ENCODE data around the gene TSKS. TPM values are rescaled to one million over a fixed set of nuclear protein-coding genes. Genes with fewer than 3 reads are reported as not detected.

TSKS gene
- polyA plus RNA-seq (2013, experiment 1 of 2): not detected
- polyA plus RNA-seq (2013, experiment 2 of 2): 0.13 TPM

- Histone ChIP-seq H3K9me3 (ENCODE audit: insufficient read depth, low read depth, low read length) (no peaks in the 10 kb centered on the region), H3K27ac (ENCODE audit: low read depth, low read length) (no peak within 1 kb of the TSS), H3K9ac (ENCODE audit: low read depth, low read length) (no peak within 1 kb of the TSS), H3K4me3 (ENCODE audit: low read length) (no peak within 1 kb of the TSS), H3K27me3 (ENCODE audit: insufficient read depth, low read length) (no peaks in the 10 kb centered on the region), H3K4me1 (ENCODE audit: insufficient read depth, low read length) (peaks cover 8% of the 10 kb centered on the region), H3K36me3 (ENCODE audit: insufficient read depth, low read length) (no peaks in the 10 kb centered on the region)
- 93% methylated on average over 6 of the region's 6 CpGs for WGBS
These were observed at the start of gene TSKS for GRCh38 chr19:49763230-49763629. Gene TSKS, minus strand, starts transcription at chr19:49763306. Its CDS starts 59 bp downstream, at chr19:49763247.

GRCh38 chr19:49812452-49812996, 49.4 kb upstream of the TSKS start:
- Histone ChIP-seq H3K36me3 (ENCODE audit: insufficient read depth, low read length) (peaks cover 5% of the 10 kb centered on the region; the same call in 1 of the 2 replicates), H3K27me3 (ENCODE audit: insufficient read depth, low read length) (no peaks in the 10 kb centered on the region), H3K4me1 (ENCODE audit: insufficient read depth, low read length) (peaks cover 11% of the 10 kb centered on the region), H3K9me3 (ENCODE audit: insufficient read depth, low read depth, low read length) (no peaks in the 10 kb centered on the region), H3K4me3 (ENCODE audit: low read length) (peak overlapping the region; percentile 69), H3K9ac (ENCODE audit: low read depth, low read length) (peak overlapping the region; percentile 81), H3K27ac (ENCODE audit: low read depth, low read length) (peak overlapping the region; percentile 86)
- 58% methylated on average over 11 of the region's 11 CpGs for WGBS

GRCh38 chr19:49811328-49811727, 48.2 kb upstream of the TSKS start:
- H3K4me3 ChIP-seq (ENCODE audit: low read length): no peak overlapping the region
- H3K36me3 ChIP-seq (ENCODE audit: insufficient read depth, low read length): peaks cover 16% of the 10 kb centered on the region
- H3K27ac ChIP-seq (ENCODE audit: low read depth, low read length): no peak overlapping the region
- peaks cover 11% of the 10 kb centered on the region for H3K4me1 ChIP-seq (ENCODE audit: insufficient read depth, low read length)
- no peak overlapping the region for H3K9ac ChIP-seq (ENCODE audit: low read depth, low read length)
- H3K27me3 ChIP-seq (ENCODE audit: insufficient read depth, low read length): no peaks in the 10 kb centered on the region
- H3K9me3 ChIP-seq (ENCODE audit: insufficient read depth, low read depth, low read length): no peaks in the 10 kb centered on the region
- 94% methylated on average over 6 of the region's 6 CpGs for WGBS

- Histone ChIP-seq H3K4me3 (ENCODE audit: low read length) (no peak overlapping the region), H3K9ac (ENCODE audit: low read depth, low read length) (no peak overlapping the region), H3K27ac (ENCODE audit: low read depth, low read length) (no peak overlapping the region), H3K27me3 (ENCODE audit: insufficient read depth, low read length) (no peaks in the 10 kb centered on the region), H3K36me3 (ENCODE audit: insufficient read depth, low read length) (peaks cover 23% of the 10 kb centered on the region), H3K9me3 (ENCODE audit: insufficient read depth, low read depth, low read length) (no peaks in the 10 kb centered on the region), H3K4me1 (ENCODE audit: insufficient read depth, low read length) (peaks cover 11% of the 10 kb centered on the region)
- WGBS: 96% methylated on average over 5 of the region's 5 CpGs
These were observed 46.9 kb upstream of the TSKS start for GRCh38 chr19:49809941-49810389.

GRCh38 chr19:49809160-49809940, 46.2 kb upstream of the TSKS start:
- no peaks in the 10 kb centered on the region for H3K9me3 ChIP-seq (ENCODE audit: insufficient read depth, low read depth, low read length)
- peaks cover 11% of the 10 kb centered on the region for H3K4me1 ChIP-seq (ENCODE audit: insufficient read depth, low read length)
- no peaks in the 10 kb centered on the region for H3K27me3 ChIP-seq (ENCODE audit: insufficient read depth, low read length)
- H3K9ac ChIP-seq (ENCODE audit: low read depth, low read length): peak overlapping the region; percentile 59
- H3K27ac ChIP-seq (ENCODE audit: low read depth, low read length): no peak overlapping the region; the same call in 1 of the 2 replicates
- peaks cover 27% of the 10 kb centered on the region for H3K36me3 ChIP-seq (ENCODE audit: insufficient read depth, low read length)
- 12% methylated on average over 50 of the region's 50 CpGs for WGBS
- H3K4me3 ChIP-seq (ENCODE audit: low read length): peak overlapping the region; percentile 67

- Histone ChIP-seq H3K27ac (ENCODE audit: low read depth, low read length) (no peak overlapping the region; the same call in 1 of the 2 replicates), H3K9me3 (ENCODE audit: insufficient read depth, low read depth, low read length) (no peaks in the 10 kb centered on the region), H3K9ac (ENCODE audit: low read depth, low read length) (peak overlapping the region; percentile 59), H3K27me3 (ENCODE audit: insufficient read depth, low read length) (no peaks in the 10 kb centered on the region), H3K36me3 (ENCODE audit: insufficient read depth, low read length) (peaks cover 30% of the 10 kb centered on the region), H3K4me3 (ENCODE audit: low read length) (peak overlapping the region; percentile 67), H3K4me1 (ENCODE audit: insufficient read depth, low read length) (peaks cover 7% of the 10 kb centered on the region)
- WGBS: 3% methylated on average over 31 of the region's 31 CpGs
These were observed 45.6 kb upstream of the TSKS start for GRCh38 chr19:49808711-49809159.

GRCh38 chr19:49807904-49808675, 45.0 kb upstream of the TSKS start:
- 81% methylated on average over 19 of the region's 20 CpGs for WGBS
- Histone ChIP-seq H3K27ac (ENCODE audit: low read depth, low read length) (no peak overlapping the region), H3K36me3 (ENCODE audit: insufficient read depth, low read length) (peaks cover 37% of the 10 kb centered on the region), H3K4me1 (ENCODE audit: insufficient read depth, low read length) (peaks cover 7% of the 10 kb centered on the region), H3K9ac (ENCODE audit: low read depth, low read length) (no peak overlapping the region), H3K4me3 (ENCODE audit: low read length) (peak overlapping the region; percentile 44), H3K27me3 (ENCODE audit: insufficient read depth, low read length) (no peaks in the 10 kb centered on the region), H3K9me3 (ENCODE audit: insufficient read depth, low read depth, low read length) (no peaks in the 10 kb centered on the region)

- Histone ChIP-seq H3K27ac (ENCODE audit: low read depth, low read length) (no peak overlapping the region), H3K36me3 (ENCODE audit: insufficient read depth, low read length) (peaks cover 40% of the 10 kb centered on the region), H3K27me3 (ENCODE audit: insufficient read depth, low read length) (no peaks in the 10 kb centered on the region), H3K4me1 (ENCODE audit: insufficient read depth, low read length) (peaks cover 13% of the 10 kb centered on the region), H3K9me3 (ENCODE audit: insufficient read depth, low read depth, low read length) (no peaks in the 10 kb centered on the region), H3K9ac (ENCODE audit: low read depth, low read length) (no peak overlapping the region), H3K4me3 (ENCODE audit: low read length) (no peak overlapping the region)
- WGBS: 94% methylated on average over 18 of the region's 18 CpGs
These were observed 44.2 kb upstream of the TSKS start for GRCh38 chr19:49807058-49807903.

- H3K9me3 ChIP-seq (ENCODE audit: insufficient read depth, low read depth, low read length): no peaks in the 10 kb centered on the region
- 93% methylated on average over 7 of the region's 8 CpGs for WGBS
- no peak overlapping the region for H3K4me3 ChIP-seq (ENCODE audit: low read length)
- no peak overlapping the region for H3K27ac ChIP-seq (ENCODE audit: low read depth, low read length)
- H3K27me3 ChIP-seq (ENCODE audit: insufficient read depth, low read length): no peaks in the 10 kb centered on the region
- H3K9ac ChIP-seq (ENCODE audit: low read depth, low read length): no peak overlapping the region
- peaks cover 13% of the 10 kb centered on the region for H3K4me1 ChIP-seq (ENCODE audit: insufficient read depth, low read length)
- peaks cover 40% of the 10 kb centered on the region for H3K36me3 ChIP-seq (ENCODE audit: insufficient read depth, low read length)
These were observed 43.5 kb upstream of the TSKS start for GRCh38 chr19:49806620-49806959.

GRCh38 chr19:49805822-49806619, 42.9 kb upstream of the TSKS start:
- Histone ChIP-seq H3K27ac (ENCODE audit: low read depth, low read length) (no peak overlapping the region), H3K4me1 (ENCODE audit: insufficient read depth, low read length) (peaks cover 13% of the 10 kb centered on the region), H3K9me3 (ENCODE audit: insufficient read depth, low read depth, low read length) (no peaks in the 10 kb centered on the region), H3K9ac (ENCODE audit: low read depth, low read length) (no peak overlapping the region), H3K4me3 (ENCODE audit: low read length) (no peak overlapping the region), H3K27me3 (ENCODE audit: insufficient read depth, low read length) (no peaks in the 10 kb centered on the region), H3K36me3 (ENCODE audit: insufficient read depth, low read length) (peaks cover 40% of the 10 kb centered on the region)
- WGBS: 90% methylated on average over 20 of the region's 20 CpGs
